Kidney capillary endothelial cell (primary cell): ENCODE measurements around the gene AP1AR.
"Not testable (repeated sequence)": the region's sequence is repeated elsewhere in the genome, so short reads cannot be mapped to it uniquely, and the experiment has no call there.

Source experiments
- DNase-seq: peaks from one replicate; pipeline ENCODE4 v3.0.0-alpha.2; 2018; ENCODE audit warnings: low spot score

The AP1AR gene

DNA sequence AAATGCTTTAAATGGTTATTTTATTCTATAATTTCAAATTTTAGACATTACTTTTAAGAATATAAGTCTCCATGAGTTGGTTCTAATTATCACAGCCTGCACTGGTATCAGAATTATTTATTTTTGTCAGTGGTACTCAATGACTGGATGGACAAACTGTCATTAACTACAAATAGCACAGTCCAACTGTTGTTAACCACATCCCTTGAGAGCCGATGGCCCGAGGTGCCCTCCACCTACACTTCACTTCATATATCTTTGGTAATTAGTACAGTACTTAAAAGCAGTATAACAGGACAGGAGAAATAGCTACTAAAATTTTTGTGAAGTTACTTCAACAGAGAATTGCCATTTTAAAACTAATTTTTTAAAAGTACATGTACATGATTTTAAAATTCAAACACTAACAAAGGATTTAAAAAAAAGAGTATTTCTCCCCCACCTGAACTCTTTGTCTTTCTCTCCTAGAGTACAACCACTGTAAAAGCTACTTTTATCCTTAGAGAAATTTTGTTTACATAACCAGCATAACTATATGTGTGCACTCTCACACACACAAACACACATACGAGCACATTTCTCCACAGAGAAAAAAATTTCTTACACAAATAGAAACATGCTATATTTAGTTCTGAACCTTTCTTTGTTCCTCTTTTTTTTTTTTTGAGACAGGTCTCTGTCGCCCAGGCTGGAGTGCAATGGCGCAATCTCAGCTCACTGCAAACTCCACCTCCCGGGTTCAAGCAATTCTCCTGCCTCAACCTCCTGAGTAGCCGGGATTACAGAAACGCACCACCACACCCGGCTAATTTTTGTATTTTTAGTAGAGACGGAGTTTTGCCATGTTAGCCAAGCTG is 47.7 kb downstream of the AP1AR start:
- no peak for DNase-seq

DNA sequence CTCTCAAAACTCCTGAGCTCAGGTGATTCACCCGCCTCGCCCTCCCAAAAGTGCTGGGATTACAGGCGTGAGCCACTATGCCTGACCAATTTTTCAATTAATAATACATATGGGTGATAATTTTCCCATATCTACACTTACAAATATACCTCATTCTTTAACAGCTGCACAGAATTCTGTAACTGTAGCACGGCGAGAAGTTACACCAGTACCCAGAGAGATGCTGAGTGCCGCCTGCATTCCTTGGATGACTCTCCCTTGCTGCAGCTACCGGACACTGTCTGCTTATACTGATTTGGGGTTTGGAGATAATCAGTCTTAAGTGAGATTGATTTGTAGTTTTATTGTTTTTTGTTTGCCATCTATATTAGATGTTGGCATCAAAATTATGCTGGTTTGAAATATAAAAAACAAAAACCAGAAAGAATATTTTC is 48.3 kb downstream of the AP1AR start:
- no peak for DNase-seq

DNA sequence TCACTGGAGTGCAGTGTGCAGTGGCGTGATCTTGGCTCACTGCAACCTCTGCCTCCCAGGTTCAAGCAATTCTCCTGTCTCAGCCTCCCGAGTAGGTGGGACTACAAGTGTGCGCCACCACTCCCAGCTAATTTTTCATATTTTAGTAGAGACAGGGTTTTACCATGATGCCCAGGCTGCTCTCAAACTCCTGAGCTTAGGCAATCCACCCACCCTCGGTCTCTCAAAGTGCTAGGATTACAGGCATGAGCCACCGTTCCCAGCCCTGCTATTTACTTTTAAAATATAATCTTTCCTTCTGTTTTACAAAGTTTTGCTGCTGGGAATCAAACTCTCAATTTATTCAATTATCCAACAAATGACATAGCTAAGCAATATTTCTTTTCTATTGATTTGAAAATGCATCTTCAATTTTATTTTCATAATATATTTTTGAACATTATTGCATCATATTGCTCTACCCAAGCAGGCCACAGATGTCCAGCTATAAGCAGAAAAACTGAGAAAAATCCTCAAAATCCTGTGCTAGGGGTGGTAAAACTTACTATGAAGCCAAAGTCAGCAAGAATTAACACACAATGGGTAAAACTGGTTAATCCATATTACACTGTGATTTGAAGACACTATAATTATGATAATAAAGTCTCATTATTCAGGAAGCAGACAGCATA is 48.9 kb downstream of the AP1AR start:
- DNase-seq, result no peak

DNA sequence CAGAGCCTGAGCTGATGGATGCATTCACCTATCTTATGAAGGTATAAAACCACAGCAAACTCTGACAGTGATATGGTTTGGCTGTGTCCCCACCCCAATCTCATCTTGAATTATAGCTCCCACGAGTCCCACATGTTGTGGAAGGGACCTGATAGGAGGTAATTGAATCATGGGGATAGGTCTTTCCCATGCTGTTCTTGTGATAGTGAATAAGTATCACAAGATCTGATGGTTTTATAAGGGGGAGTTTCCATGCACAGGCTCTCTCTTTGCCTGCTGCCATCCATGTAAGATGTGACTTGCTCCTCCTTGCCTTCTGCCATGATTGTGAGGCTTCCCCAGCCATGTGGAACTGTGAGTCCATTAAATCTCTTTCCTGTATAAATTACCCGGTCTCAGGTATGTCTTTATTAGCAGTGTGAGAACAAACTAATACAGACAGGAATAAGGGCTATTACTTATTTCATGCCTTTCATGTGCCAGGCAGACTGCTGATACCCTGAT is 50.4 kb downstream of the AP1AR start:
- DNase-seq, result not testable (repeated sequence)

DNA sequence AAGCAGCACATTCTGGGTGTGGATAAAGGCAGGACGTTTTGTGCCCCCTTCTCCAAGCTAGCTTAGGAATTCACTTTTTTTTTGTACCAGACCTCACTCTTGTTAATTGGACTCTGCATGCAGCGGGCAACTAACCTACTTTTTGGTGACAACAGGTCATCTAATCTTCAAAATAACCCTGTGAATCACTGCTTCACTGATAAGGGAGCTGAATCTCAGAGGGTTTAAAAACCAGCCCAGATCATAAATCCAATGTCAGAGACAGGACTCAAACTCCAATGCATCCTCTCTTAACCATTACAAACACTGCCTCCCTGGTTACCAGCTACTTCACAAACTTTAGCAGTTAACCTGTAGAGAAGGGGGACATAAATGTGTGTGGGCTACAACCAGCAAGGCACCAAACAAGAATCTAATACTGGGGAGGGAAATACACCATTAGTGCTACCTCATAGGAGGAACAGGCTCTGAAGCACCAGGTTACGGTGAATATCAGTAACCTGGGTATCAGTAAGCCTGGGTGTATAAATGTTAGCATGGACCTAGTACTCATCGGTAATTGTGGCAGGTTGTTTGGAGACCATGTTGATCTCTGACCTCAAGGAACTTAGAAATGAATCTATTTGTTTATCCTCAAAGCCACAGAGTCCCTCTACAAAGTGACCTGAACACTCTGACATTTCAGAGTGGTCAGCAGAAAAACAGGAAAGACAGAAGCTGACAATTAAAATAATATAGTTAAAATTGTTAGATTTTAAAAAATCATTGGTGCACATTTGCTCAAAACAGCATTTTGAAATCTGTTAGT is 51.5 kb downstream of the AP1AR start:
- no peak for DNase-seq

DNA sequence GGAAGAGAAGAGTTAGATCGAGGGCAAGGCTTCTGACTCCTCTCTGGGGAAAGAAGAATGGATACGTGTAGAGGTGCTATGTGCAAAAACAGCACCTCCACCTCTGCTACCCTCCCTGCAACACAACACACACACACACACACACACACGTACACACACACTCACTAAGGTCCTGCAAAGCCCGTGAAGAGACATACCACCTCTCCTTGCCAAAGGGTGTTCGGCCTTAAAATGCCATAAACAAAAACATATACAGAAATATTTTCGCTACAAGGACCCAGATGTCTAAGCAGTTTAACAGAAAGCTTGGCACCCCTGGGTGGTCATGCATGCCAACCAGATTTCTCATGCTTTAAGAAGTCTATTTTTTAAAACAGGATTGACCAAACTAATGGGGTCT is 52.6 kb downstream of the AP1AR start:
- DNase-seq, result no peak

DNA sequence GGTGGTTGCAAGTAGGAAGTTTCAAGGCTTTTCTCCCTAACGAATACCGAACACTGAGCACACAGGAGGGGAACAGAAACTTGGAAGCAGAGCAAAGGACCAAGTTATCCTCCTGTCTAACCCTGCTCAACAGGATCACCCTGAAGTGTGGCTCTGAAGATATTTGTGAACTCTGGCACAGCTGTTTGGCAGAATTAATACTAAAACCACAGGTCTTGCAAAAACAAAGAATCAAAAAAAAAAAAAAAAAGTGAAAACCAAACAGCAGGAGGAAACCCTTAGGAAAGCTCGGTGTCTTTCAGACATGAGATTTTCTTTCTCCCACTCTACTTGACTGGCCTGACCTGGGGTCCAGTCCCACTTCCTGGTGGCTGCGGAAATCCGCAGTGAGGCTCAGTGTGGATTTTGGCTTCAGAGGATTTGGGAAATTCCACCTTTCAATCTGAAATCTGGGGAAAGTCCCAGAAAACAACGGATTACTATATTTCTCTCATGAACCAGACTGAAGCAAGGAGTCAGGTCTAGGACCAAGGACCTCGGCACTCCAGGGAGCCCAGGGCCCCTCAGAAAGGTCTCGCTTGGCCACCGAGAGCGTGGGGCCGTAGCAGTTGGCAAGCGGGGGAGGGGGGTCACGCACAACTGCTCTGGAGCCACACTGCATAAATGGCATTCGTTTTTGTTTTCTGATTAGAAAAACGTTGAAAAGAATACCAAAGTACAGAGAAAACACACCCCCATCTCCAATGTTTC is 53.2 kb downstream of the AP1AR start:
- peak; percentile 7 for DNase-seq

DNA sequence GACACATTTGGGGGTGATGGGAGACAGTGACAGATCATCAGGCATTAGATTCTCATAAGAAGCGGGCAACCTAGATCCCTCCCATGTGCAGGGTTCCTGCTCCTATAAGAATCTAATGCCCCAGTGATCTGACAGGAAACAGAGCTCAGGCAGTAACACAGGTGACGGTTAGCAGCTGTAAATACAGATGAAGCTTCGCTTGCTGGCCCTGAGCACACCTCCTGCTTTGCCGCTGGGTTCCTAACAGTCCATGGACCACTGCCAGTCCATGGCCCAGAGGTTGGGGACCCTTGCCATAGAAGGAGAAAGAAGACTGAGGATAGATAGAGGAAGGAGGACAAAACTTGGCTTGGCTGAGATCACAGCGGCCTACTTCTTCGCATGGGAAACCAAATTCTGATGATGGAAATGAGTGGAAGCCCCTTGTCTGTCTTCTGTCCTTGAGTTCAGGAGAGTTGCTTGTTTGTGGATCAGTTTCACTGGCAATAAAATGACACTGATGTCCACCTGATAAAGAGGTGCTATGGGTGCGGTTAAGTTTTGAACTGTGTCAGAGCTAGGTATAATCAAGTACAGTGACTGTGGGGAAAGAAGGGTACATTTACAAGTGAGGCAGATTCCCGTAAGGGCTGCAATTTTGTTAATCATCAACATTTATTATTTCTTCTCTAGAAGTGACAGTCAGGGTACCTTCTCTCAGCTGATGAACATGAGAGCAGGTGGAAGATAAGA is 55.8 kb downstream of the AP1AR start:
- no peak for DNase-seq

DNA sequence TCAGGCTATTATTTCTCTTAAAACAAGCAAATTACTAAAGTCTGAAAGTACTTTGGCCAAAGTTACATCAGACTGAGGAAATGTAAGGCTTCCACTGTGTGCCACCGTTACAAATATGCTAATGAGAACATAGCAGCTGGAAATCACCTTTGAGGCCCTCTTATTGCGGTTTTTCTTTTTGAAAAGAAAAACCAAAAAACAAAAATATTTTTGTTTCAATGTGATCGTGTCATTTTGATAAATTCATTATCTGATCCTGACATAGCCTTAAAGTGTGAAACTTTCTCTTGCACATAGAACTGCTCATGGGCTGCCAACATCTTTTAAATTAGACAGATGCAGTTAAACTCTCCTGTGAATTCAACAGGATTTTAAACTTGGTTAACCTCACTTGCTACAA is 56.9 kb downstream of the AP1AR start:
- DNase-seq, result no peak

DNA sequence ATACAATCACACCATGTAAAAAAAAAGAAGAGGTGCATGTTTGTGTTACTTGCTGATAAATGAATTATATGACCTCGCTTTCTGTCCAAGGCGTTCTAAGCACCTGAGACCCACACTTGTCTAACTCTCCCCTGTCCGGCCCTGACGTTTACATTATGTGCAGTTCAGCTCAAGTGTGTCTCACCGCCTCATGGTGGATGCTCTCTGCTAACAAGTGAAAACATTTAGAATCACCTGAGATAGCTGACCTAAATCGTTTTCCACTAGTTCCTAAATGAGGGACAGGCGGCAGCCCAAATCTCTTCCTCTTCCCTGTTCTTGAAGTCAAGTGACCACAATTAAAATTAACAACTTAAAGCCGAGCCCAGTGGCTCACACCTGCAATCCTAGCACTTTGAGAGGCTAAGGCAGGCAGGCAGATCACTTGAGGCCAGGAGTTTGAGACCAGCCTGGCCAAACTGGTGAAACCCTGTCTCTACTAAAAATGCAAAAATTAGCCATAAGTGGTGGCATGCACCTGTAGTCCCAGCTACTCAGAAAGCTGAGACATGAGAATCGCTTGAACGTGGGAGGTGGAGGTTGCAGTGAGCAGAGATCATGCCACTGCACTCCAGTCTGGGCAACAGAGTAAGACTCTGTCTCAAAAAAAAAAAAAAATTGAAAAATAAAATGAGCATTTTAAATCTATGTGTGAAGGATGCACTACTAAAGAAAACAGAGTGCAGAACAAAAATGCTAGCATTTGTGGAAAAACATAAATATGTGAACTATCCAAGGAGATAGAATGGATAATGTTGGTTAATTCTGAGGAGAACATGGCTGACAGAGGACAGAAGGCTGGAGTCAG is 58.0 kb downstream of the AP1AR start:
- DNase-seq, result no peak

DNA sequence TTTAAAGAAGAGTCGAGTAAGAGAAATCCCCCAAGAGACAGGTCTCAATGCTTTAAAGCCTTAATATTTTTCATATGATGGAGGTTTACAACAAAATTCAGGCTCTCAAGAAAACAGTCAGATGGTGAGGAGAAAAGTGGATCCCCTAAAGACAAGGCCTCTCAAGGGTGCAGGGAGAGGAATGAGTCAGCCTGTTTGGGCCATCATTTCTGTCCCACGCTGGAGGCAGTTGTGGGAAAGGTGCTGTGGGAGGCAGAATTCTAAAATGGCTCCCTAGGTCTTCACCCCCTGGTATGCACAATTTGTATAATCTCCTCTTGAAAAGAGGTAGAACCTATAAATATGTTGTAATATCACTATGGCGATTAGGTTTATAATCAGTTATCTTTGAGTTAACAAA is 58.8 kb downstream of the AP1AR start:
- no peak for DNase-seq

DNA sequence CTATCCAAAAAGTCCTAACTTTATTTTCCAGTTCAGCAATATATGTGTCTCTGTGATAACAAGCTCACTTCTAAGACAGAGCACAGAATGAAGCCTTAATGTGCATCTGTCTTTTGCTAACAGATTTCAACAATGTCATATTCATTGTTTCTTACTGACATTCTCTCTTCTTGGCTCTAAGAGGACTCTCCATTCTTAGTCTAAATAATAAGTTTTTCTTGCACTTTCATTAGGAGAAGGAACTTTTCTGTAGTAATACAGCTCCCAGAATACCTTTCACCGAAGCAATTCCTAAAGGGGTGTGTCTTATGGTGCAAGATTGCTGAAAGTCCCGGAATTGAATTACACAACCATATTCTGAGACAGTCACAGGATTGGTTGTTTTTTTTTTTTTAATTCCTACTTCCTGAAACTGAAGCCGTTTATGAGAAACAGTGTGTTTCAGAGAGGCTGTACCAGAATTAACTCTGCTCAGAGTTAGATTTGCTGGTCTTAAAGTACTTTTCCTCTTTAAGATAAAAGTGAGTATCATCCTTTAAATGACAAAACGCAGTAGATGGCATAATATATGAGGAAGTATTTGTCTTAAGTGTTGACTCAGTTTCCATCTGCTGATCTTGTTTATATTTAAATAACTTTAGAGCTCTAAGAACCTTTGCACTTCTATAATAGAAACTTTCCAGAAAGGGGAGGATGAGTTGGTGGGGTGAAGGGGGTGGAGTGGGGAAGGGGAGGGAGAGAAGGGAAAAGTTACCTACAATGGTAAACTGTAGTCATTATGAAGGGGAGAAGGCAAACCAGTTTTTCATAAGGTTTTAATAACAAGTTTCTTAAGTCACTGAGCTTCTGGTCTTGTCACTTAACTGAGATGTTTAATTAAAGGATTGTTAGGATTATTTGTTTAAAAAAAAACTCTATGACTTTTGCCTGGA is 65.6 kb downstream of the AP1AR start, which contains the start of gene ALPK1:
Gene ALPK1 (plus strand): TSS at position 421 of the 932 bp plus-strand sequence.
- DNase-seq, result peak; percentile 30

DNA sequence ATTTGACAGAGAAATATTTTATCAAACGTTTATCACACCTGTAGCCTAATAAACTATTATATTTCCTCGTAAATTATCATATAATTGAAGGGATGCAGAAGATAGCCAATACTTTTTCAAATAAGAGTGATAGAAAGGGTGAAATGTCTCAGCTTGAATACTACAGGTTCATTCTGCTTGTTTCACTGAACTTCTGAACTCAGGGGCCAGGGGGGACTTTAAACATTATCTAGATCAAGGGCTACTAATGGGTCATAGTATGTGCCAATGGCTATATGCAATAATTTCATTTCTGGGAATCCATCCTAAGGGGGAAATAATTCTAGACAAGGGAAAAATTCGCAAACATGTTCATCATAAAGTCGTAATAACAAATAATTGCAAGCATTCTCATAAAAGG is 68.1 kb downstream of the AP1AR start:
- DNase-seq, result no peak

DNA sequence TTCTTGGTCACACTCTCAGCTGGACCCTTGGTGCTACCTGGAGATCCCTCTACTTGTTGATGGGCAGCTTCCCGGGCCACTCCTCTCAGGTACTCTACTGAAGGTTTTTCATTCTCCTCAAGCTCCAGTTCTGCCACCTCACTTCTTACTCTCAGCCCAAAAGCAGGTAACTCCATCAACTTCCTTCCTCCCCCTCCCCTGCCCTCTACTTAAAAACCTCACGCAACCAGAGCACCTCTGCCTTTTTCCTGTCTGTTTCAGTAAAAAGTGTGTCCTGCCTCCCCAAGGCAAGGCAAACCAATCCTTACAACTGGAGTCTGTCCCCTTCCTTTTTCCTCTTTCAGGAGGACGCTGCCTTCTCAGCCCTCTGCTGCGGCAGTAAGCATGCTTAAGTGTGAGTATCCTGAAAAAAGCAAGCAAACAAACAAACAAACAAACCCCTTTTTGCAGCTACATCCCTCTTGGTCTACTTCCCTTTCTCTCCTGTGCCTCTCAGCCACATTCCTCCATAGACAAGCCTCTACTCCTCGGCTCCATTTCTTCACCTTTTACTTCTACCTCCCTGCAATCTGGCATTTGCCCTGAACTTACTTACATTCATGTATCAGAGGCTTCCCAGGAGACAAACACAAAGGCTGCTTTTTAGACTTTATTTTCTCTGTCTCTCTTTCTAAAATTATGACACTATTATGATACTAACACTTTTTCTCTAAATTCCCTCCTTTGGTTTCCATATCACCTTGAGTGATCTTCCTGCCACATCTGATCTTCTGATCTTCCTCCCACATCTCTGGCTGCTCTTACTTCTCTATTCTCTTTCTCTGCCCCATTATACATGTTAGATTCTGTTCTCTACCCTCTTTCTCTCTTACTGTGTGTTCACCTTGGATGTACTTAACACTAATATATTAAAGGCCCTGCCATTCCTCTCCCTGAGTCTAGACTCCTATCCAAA is 71.0 kb downstream of the AP1AR start:
- no peak for DNase-seq

DNA sequence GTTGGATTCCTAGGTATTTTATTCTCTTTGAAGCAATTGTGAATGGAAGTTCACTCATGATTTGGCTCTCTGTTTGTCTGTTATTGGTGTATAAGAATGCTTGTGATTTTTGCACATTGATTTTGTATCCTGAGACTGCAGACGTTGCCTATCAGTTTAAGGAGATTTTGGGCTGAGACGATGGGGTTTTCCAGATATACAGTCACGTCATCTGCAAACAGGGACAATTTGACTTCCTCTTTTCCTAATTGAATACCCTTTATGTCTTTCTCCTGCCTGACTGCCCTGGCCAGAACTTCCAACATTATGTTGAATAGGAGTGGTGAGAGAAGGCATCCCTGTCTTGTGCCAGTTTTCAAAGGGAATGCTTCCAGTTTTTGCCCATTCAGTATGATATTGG is 73.9 kb downstream of the AP1AR start:
- not testable (repeated sequence) for DNase-seq

DNA sequence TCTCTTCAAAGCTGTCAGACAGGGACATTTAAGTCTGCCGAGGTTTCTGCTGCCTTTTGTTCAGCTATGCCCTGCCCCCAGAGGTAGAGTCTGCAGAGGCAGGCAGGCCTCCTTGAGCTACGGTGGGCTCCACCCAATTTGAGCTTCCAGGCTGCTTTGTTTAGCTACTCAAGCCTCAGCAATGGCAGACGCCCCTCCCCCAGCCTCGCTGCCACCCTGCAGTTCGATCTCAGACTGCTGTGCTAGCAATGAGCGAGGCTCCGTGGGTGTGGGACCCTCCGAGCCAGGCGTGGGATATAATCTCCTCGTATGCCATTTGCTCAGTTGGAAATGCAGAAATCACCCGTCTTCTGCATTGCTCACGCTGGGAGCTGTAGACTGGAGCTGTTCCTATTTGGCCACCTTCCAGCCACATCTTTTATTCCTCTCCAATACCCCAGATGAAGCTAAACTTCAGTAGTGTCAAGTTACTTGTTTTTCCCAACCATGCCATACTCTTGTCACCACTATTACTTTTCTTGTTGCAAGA is 77.7 kb downstream of the AP1AR start:
- not testable (repeated sequence) for DNase-seq

DNA sequence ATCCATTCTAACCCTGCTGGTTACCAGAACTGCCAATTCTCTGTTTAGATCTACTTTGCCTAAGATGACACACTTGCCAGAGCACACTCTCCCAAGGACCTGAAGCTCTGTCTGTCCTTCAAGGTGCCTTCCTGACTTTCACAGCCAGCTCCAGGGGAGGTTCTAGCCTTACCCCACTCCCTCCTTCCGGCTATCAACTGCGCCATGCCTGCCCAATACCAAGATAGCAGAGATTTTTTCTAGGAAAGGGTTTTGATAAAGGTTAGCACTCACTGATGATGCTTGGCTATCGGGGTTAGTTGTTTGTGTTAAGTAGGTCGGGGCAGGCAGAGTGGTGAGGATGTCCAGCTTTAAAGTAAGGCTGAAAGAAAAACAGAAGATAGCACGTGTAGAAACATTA is 79.9 kb downstream of the AP1AR start:
- no peak for DNase-seq
